Left lung (tissue), 10 donors: ENCODE data around the gene MCTP2. TPM values are rescaled to one million over a fixed set of nuclear protein-coding genes. Genes with fewer than 3 reads are reported as not detected.
A peak's percentile ranks its signal among the peaks of the same experiment; 100 is the strongest.

ENCODE experiments used
- ATAC-seq: fragments of 200-7000 bp; cut with Tn5 transposase; one replicate; pipeline ENCODE4 v1.9.1; 2020; ENCODE audit warnings: moderate library complexity
- DNase-seq, 4 donors: peaks; one replicate each; pipeline ENCODE4 v3.0.0-alpha.2; 2013 to 2020
- H3K27ac ChIP-seq, 2 donors: fragments of 200-600 bp; sonication (generic) in 1 of 2; one replicate each; pipeline versions ENCODE4 v1.5.0 to v1.8.0; 2020 to 2021
- H3K27me3 ChIP-seq, 2 donors: fragments of 200-600 bp; sonication (generic) in 1 of 2; one replicate each; pipeline versions ENCODE4 v1.5.0 to v1.8.0; 2020 to 2021
- H3K36me3 ChIP-seq, 2 donors: fragments of 200-600 bp; sonication (generic) in 1 of 2; one replicate each; pipeline versions ENCODE4 v1.5.0 to v1.8.0; 2020 to 2021
- H3K4me1 ChIP-seq, 2 donors: fragments of 200-600 bp; one replicate each; pipeline ENCODE4 v1.8.0; 2021
- H3K4me3 ChIP-seq, 2 donors: fragments of 200-600 bp; sonication (generic) in 1 of 2; one replicate each; pipeline versions ENCODE4 v1.5.0 to v1.8.0; 2020 to 2021; ENCODE audit warnings: mild to moderate bottlenecking in 1 of 2
- H3K9me3 ChIP-seq, 2 donors: fragments of 200-600 bp; sonication (generic) in 1 of 2; one replicate each; pipeline versions ENCODE4 v1.5.0 to v1.8.0; 2020 to 2021
- intact Hi-C, 2 donors: fragments of 100-400 bp; cut with DNase I; formaldehyde crosslinking; loops; one replicate each; pipeline versions ENCODE4 v1.11.2 to v1.14.2; 2022
- polyA plus RNA-seq, 6 donors: library from polyadenylated mRNA; unstranded; fragments of 120-200 nt; gene quantifications; one replicate each; pipeline ENCODE4 v1.2.1, GENCODE V29; 2013; ENCODE audit not compliant: insufficient read length in 6 of 6
- total RNA-seq, 2 donors: library from RNA; stranded (reverse); fragmentation: NEBNext Ultra II Directional; extraction: Animal tissue kit (Norgen Biotek cat#: 25700); gene quantifications; one replicate each; pipeline ENCODE4 v1.2.1, GENCODE V29; 2021
- TF ChIP-seq, protein P1 (sequence below), 2 donors: fragments of 200-600 bp; sonication (generic) in 1 of 2; IDR thresholded peaks; one replicate each; pipeline versions ENCODE4 v1.5.0 to v1.8.0; 2021; ENCODE audit warnings: antibody characterized with exemption in 2 of 2
- donor health status: DM: no; HTN: yes; CAD: no.
- donor health status: DM: no; HTN: no; CAD: no.

MCTP2 gene
- total and polyA plus RNA-seq, 8 donors: 25.9 to 38.8 (median 35.0) TPM

DNA sequence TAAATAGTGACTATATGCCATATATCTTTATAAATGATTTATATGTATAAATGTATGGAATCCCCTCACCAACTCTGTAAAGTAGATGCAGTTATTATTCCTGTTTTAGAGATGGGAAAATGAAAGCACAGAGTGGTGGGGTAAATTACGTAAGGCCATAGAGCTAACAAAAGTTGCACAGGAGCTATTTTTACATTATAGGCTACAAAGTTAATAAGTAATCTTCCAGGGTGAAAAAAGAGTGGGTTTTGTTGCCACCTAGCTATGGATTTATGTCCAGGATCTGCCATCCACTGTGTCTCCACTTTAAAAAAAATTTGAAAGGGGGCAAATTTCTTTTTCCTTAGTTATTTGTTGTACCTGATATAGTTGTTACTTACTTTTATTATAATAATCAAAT is 235.7 kb downstream of the MCTP2 start:
- Histone ChIP-seq H3K4me1 (no peaks in the 10 kb centered on the region), H3K4me3 (no peak overlapping the region), H3K36me3 (peaks cover 0 to 44% of the 10 kb centered on the region in 2 donors), H3K27me3 (no peaks in the 10 kb centered on the region), H3K9me3 (no peaks in the 10 kb centered on the region), H3K27ac (no peak overlapping the region)
- no peak for ATAC-seq
- intact Hi-C loops: no loop called here
- TF ChIP-seq, protein P1, sequence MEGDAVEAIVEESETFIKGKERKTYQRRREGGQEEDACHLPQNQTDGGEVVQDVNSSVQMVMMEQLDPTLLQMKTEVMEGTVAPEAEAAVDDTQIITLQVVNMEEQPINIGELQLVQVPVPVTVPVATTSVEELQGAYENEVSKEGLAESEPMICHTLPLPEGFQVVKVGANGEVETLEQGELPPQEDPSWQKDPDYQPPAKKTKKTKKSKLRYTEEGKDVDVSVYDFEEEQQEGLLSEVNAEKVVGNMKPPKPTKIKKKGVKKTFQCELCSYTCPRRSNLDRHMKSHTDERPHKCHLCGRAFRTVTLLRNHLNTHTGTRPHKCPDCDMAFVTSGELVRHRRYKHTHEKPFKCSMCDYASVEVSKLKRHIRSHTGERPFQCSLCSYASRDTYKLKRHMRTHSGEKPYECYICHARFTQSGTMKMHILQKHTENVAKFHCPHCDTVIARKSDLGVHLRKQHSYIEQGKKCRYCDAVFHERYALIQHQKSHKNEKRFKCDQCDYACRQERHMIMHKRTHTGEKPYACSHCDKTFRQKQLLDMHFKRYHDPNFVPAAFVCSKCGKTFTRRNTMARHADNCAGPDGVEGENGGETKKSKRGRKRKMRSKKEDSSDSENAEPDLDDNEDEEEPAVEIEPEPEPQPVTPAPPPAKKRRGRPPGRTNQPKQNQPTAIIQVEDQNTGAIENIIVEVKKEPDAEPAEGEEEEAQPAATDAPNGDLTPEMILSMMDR (IDR thresholded peaks at IDR 0.05): no peak
- no peak for DNase-seq

DNA sequence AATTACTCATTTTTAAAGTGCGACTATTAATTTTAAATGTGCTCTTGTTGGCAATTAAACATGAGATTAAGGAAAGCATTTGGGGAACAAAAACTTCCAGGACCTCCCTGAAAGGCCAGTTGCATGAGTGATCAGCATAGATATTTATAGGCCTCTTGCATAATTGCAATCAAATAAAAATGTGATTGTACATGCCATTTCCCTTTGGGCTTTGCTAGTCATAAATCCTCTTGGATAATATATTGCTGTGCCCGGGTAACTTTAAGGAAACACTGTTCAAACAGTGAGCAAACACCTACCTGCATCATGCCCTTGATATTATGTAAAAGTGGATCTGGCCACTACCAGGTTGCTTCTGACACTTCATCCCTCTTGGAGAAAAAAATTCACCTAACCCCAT is 239.1 kb downstream of the MCTP2 start:
- H3K4me1 ChIP-seq: no peaks in the 10 kb centered on the region
- ATAC-seq: no peak

DNA sequence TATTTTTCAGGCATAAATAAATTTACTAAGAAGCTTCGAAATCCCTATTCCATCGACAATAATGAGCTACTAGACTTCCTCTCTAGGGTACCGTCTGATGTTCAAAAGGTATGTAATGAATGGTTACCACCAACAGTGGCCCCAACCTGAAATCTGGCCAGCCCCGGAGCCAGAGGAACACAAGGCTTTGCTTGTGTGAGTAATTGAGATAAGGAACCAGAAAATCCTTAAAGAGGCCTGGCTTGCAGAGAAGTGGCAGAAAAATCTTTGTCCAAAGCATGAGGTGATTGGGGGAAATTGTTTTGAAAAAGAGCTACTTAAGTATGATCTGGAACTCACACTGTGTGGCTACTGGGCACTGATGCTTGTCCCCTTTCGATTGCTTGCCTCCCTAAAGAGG is 245.3 kb downstream of the MCTP2 start:
- TF ChIP-seq, protein P1 (IDR thresholded peaks at IDR 0.05): no peak
- Histone ChIP-seq H3K9me3 (no peaks in the 10 kb centered on the region), H3K27me3 (no peaks in the 10 kb centered on the region), H3K4me1 (no peaks in the 10 kb centered on the region), H3K36me3 (peaks cover 0 to 77% of the 10 kb centered on the region in 2 donors), H3K4me3 (no peak overlapping the region), H3K27ac (no peak overlapping the region)
- no peak for ATAC-seq
- intact Hi-C loops: no loop called here
- DNase-seq: peak in 1 of 4 donors; percentile 28

More for the DNA sequence above, 239.1 kb downstream of the MCTP2 start:
- DNase-seq: no peak
- Histone ChIP-seq H3K27me3 (no peaks in the 10 kb centered on the region), H3K36me3 (peaks cover 0 to 51% of the 10 kb centered on the region in 2 donors), H3K4me3 (no peak overlapping the region), H3K27ac (no peak overlapping the region), H3K9me3 (no peaks in the 10 kb centered on the region)
- TF ChIP-seq, protein P1 (IDR thresholded peaks at IDR 0.05): no peak
- intact Hi-C loops: no loop called here

DNA sequence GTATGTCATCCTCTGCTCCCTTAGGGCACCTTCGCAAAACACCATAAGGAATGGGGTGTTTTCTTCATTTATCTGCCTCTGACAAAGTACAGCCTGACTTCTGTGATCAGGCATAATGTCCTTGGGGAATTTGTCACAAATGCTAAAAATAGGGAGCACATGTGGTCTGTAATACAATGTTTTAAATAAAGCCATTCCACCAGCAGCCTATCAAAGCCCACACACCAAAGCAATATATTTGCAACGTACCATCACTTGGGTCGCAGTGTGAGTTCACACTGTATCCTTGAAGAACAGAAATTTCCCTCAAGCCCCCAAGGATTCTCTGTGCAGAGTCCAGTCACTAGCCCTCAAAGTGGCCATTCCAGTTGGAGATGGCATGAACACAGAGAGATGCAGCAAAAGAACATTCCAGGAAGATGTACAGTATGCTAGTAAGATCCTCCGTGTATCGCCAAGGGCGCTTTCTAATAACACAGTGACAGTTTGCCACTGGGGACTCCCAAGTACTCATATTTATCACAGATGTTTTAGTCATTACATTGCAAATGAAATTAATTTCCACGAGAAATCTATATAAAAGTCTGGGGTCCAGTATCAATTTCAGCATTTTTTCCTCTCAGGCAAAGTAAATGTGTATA is 246.7 kb downstream of the MCTP2 start:
- Histone ChIP-seq H3K36me3 (peaks cover 0 to 75% of the 10 kb centered on the region in 2 donors), H3K4me3 (no peak overlapping the region), H3K4me1 (no peaks in the 10 kb centered on the region), H3K27me3 (no peaks in the 10 kb centered on the region), H3K9me3 (no peaks in the 10 kb centered on the region), H3K27ac (no peak overlapping the region)
- DNase-seq (no peak), ATAC-seq (no peak)
- TF ChIP-seq, protein P1 (IDR thresholded peaks at IDR 0.05): no peak
- intact Hi-C loops: no loop called here

DNA sequence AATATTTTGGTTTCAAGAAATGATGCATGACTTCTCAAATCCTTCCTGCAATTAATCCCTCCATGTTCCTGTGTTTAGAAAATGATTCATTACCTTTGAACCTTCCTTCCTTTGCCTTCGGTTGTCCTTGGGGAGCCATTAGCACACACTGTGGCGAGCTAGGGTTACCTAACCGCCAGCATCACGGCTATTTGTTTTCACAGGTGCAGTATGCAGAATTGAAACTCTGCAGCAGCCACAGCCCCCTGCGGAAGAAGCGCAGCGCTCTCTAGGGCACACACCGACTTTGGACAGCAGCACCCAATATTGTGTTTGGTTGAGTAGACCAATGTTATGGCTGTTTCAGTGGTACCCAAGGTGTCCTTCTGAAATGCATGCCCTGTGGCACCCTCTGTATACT is 247.4 kb downstream of the MCTP2 start:
- DNase-seq (no peak), ATAC-seq (no peak)
- H3K9me3 ChIP-seq: no peaks in the 10 kb centered on the region
- intact Hi-C loops: no loop called here
- H3K36me3 ChIP-seq: peaks cover 0 to 75% of the 10 kb centered on the region in 2 donors
- no peaks in the 10 kb centered on the region for H3K4me1 ChIP-seq
- H3K27me3 ChIP-seq: no peaks in the 10 kb centered on the region
- no peak overlapping the region for H3K4me3 ChIP-seq
- TF ChIP-seq, protein P1 (IDR thresholded peaks at IDR 0.05): no peak
- no peak overlapping the region for H3K27ac ChIP-seq
